ENCODE data around the gene CCDC160.
A peak's percentile ranks its signal among the peaks of the same experiment; 100 is the strongest.
"Not testable (repeated sequence)": the region's sequence is repeated elsewhere in the genome, so short reads cannot be mapped to it uniquely, and the experiment has no call there.

CCDC160 gene

DNA sequence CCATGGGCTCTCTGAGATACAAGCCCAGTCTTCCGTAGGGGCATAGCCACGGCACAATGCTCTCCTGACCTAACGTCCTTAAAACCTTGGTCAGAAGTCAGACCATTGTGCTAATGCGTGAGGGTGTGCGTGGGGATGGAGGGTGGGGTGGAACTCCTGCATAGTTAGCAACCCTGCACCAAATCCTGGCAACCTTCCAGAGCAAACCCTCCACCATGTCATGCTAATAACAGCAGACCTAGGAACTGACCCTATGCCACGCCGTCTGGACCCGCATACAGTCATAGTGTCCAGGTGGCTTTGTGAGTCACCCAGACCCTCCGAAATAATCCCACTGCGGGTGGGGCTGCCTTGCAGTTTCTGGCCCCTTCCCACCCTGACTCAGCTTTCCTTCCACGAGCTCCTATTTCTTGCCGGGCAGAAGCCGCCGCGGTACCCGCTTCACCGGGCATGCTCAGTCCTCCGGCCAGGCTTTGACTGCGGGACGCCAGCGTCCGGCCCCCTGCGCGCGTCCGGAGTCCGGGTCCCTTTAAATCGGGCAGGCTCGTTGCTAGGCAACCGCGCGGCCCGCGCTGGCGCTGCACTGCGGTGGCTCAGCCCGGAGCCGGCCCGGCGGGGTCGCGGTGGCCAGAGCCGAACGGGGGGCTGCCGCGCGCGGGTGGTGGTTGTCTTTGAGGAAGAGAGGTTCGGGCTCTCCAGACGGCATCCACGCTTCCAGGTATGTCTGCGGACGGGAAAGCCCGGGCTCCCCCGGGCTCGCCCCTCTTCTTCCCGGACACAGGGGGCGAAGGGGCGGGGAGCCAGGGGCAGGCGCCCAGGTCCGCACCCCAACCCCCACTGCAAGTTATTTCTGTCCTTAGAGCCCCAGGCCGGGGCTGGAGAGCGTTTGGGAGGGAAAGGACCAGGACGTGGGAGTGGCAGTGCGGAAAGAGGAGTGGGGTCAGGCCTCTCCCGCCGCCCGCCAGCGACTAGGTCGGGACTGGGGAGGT, at the start of gene CCDC160:
TSS of gene CCDC160 (plus strand) at position 557 of the 989 bp plus-strand sequence. CDS start 7,619 bp downstream, outside the sequence.
- peak; percentile 60 for DNase-seq

DNA sequence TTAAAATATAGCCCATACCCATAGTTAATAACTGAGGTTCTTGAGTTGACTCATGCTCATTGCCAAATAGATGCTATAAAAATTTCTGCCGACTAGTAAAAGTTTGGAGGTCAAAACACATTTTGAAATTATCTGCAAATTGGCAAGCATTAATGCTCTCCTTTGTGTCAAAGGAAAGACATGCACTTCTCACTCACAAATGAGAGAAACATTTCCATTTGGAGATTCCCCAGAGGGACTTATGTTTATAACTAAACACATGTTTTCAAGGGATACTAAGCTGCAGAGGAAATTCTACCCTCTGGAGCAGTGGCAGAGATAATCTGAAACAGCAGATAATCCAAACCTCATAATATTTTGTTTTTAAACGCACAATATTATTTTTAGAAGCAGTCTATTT, 45.7 kb upstream of the CCDC160 start:
- DNase-seq: no peak

- DNase-seq: no peak
These were observed 42.1 kb upstream of the CCDC160 start for GRCh38 chrX:134194915-134195314.

DNA sequence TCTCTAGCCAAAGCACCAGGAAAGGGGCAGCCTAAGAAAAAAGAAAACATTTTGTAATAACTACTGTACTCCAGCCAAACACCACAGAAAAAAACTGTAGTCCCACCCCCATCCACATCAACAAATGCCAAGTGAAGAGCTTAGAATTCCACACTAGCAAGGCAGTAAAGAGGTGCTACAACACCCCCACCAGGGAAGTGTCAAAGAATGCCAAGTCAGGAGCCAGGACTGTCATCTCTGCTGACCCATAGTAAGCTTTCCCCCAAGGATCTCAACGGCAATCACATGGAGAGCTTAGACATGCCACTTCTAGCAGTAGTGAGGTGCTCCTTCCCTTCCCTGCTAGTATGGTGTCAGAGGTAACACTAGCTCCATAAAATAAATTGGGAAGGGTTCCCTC, 34.4 kb upstream of the CCDC160 start:
- DNase-seq: no peak

- DNase-seq: no peak
These were observed 30.8 kb upstream of the CCDC160 start for GRCh38 chrX:134206221-134206620.

DNA sequence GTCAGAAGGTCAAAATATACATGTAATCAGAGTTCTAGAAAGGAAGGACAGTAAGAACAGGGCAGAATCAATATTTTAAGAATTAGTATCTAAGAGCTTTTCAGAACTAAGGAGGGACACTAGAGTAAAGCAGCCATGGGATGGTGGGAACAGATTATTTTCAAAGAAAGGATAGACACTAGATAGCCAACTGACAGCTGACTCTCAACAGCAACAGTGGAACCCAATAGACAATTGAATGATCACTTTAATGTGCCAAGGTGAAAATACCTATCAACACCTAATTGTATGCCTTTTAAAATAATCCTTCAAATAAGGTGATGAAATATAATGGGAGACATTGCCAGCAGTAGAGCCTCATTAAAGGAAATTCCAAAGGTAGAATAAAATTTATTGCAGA, 26.5 kb upstream of the CCDC160 start:
- DNase-seq: no peak

DNA sequence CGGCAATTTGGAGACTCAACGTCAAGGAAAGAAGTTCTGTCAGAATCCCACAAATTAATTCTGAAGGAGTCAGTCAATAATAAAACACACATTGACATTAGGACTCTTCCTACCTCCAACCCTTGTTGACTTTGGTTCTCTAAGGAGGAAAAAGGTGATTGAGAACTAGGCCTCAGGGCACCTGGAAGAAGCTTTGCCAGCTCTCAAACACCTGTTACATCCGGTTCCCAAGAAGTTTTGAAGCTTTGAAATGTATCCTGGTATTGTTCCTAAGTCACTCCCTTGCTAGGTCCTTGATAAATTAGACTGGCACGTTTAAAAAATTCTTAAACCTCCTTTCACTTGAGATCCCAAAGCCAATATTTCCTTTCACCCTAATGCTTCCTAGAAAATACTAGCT, 1.7 kb upstream of the CCDC160 start:
- DNase-seq: no peak

DNA sequence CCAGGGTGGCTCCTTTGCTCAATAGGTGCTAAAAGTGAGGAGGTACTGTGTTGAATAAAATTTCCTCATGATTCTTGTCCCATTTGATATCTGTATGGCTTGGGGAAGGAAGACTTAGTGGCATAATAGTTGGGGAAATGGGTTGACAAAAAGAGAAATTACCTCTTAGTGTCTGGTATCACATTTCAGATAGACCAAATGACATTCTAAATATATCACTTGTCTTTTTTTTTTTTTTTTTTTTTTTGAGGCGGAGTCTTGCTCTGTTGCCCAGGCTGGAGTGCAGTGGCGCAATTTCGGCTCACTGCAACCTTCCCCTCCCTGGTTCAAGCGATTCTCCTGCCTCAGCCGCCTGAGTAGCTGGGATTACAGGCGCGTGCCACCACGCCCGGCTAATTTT, 1.2 kb downstream of the CCDC160 start:
- DNase-seq: not testable (repeated sequence)

GRCh38 chrX:134239016-134239415, 2.0 kb downstream of the CCDC160 start:
- no peak for DNase-seq

GRCh38 chrX:134240209-134240608, 3.2 kb downstream of the CCDC160 start:
- no peak for DNase-seq

DNA sequence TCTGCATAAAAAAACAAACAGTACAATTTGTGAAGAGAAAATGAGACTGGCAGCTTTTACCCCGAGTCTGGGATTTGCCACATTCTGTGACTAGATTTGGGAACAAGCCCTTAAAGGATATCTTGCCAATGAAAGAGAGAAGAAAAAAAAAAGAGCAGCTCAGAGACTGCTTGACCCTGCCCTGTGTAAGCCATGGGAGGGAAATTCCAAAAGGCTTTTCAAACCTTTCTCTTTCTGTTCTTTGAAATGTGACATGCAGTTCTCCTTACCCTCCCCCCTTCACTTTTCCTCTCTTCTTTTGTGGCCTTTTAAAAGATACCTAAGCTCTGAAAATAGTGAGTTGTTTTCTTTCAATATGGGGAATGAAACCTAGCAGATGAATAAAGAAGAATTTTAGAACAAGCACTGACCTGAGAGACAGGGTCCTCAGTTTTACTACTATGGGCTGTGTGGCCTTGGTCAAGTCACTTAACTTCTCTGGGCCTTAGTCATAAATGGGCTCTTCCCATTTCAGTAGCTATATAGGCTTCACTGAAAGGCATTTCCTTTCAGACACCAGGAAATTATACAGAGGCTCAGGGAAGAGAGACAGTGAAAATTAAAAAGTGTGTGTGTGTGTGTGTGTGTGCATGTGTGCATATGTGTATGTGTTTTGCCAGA, 5.1 kb downstream of the CCDC160 start:
- DNase-seq: no peak

DNA sequence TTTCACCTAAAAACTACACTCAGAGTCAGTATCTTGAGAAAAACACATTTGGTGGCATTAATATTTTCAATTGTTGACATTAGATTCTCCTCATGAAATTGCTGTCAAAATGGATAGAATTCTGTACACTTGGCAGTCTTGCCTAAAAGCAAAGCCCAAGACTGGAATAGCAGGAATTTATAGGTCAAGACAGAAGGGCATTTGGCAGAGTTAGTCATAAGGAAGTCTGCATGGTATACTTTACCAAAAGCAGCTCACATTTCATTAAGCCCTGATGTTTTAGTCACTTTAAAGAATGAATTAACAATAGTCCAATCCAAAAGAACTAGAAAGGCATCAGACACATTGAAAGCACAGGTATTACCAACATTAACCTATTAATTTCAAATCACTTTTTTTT, 7.1 kb downstream of the CCDC160 start:
- no peak for DNase-seq

- no peak for DNase-seq
These were observed 9.3 kb downstream of the CCDC160 start for GRCh38 chrX:134246282-134246681.

DNA sequence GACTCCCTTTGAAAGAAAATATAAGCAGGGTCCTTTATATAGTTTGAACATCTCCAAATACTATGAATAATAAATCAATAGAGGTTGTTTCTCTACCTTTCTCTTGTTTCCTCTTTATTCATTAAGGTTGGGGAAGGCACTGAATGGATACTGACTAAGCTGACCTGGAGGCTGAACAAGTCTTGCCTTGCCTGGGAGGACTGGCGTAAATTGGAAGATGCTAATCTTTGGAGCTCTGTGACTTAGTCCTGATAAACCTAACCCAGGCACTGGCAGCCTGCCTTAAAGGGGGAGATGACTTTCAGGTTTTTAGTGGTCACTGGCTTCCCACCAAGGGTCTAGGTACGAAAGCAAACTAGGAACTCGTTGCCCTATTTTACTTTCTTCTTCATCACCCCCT, 10.5 kb downstream of the CCDC160 start:
- no peak for DNase-seq

- DNase-seq: no peak
These were observed 12.3 kb downstream of the CCDC160 start for GRCh38 chrX:134249241-134249640.

DNA sequence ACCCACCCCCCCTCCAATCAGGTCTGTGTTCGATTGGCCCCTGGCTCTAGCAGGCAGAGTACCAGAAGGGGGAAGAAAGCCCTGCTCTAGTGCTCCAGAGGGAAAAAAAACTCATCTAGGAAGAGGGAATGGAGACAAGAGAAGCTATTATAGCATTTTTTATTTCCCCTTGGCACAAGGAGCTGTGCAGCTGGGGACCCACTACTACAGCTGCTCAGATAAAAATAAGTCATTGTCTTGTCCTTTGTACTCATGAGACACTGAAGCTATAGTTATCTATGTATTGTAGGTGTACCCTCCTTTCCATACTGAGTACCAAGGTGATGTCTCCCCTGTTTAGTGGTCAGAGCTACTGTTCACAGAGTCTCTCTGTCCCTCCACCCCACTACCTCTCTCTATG, 14.3 kb downstream of the CCDC160 start:
- no peak for DNase-seq

DNA sequence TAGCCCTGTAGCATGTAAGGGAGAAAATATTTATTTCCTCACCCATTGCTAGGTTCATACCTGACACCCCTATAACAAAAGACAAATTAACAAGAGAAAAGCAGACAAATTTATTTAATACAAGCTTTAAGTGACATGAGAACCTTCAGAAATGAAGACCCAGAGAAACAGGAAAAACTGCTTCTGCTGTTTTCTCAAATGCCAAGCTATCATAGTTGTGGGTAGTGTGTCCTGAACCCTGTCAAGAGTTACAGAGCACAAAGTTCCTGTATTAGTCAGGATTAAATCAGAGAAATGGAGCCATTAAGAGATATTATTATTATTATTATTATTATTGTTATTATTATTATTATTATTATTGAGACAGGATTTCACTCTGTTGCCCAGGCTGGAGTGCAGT, 17.5 kb downstream of the CCDC160 start:
- no peak for DNase-seq

DNA sequence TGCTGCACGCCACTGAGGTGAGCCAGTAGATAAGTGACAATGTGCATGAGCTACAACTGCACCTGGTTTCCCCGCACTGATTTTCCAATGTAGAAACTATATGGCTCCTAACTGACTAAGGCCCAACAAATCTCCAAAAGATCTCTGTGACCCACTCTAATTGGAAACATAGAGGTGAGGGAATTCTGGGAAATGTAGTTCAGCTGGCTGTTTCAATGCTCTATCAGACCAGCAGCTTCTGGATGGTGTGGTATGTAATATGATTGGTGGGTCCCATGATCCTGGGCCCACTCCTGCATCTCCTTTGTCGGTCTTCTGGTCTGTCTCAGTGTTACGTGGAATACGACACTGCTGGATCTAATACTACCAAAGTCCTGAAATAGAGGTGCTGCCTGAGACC, 18.6 kb downstream of the CCDC160 start:
- no peak for DNase-seq

- no peak for DNase-seq
These were observed 19.7 kb downstream of the CCDC160 start for GRCh38 chrX:134256684-134257083.

DNA sequence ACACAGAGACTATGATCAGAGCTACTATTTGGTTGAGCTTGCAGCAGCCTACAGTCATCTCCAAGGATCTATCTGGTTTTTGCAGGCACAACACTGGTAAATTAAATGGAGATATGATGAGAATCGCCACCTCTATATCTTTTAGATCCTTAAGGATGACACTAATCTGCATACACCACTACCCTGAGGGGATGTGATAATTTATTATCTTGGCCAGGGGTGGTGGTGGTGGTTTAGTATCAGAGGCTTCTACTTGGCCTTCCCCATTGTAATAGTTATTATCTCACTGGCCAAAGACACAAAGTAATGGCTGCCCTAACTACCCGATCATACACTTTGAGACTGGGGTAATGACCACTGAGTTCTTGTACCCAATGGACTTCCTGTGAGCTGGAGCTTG, 21.2 kb downstream of the CCDC160 start:
- DNase-seq: no peak

GRCh38 chrX:134285934-134286333, 49.0 kb downstream of the CCDC160 start:
- not testable (repeated sequence) for DNase-seq

- DNase-seq: no peak
These were observed 50.4 kb downstream of the CCDC160 start for GRCh38 chrX:134287346-134287745.

- no peak for DNase-seq
These were observed 57.6 kb downstream of the CCDC160 start for GRCh38 chrX:134294548-134294947.
